H1 (cell line): ENCODE results near the gene PPP4R3A. TPM values are rescaled to one million over a fixed set of nuclear protein-coding genes. Genes with fewer than 3 reads are reported as not detected.
"Not testable (repeated sequence)": the region's sequence is repeated elsewhere in the genome, so short reads cannot be mapped to it uniquely, and the experiment has no call there.

ENCODE experiments used
- CTCF ChIA-PET: fragments of 300-600 bp; sonication (Branson Sonifier 250); formaldehyde crosslinking; loops from one replicate; lab custom pipeline; 2021; ENCODE audit not compliant: partially characterized antibody; lab: Charles Lee
- POLR2A ChIA-PET: fragments of 300-600 bp; sonication (Branson Sonifier 250); formaldehyde crosslinking; loops from one replicate; lab custom pipeline; 2021; ENCODE audit warnings: inconsistent platforms; ENCODE audit not compliant: partially characterized antibody; lab: Charles Lee
- DNase-seq, 2 experiments: peaks; one replicate each; pipeline versions ENCODE4 v3.0.0 to v3.0.0-alpha.2; 2010 to 2022; ENCODE audit warnings: low spot score in 2 of 2, low read depth in 1 of 2, mixed read lengths in 1 of 2
- FAIRE-seq: peaks from 2 replicates; lab custom pipeline; 2011; peaks lifted over from hg19 to GRCh38; lab: Jason Lieb, UNC
- H2AFZ ChIP-seq: 2 replicates; pipeline ENCODE4 v1.8.1; 2012; ENCODE audit warnings: low read length, inconsistent platforms
- H2AK5ac ChIP-seq: 2 replicates; pipeline ENCODE4 v1.6.1; 2013; ENCODE audit warnings: low read depth, low read length
- H2BK120ac ChIP-seq: replicated peaks from 2 replicates; pipeline ENCODE3; 2013; ENCODE audit warnings: low read depth, low read length, inconsistent platforms
- H2BK12ac ChIP-seq: 2 replicates; pipeline ENCODE4 v1.6.1; 2013; ENCODE audit warnings: low read depth, low read length
- H2BK15ac ChIP-seq: 2 replicates; pipeline ENCODE4 v1.6.1; 2013; ENCODE audit warnings: low read length
- H2BK20ac ChIP-seq: 2 replicates; pipeline ENCODE4 v1.6.1; 2013; ENCODE audit warnings: low read length
- H2BK5ac ChIP-seq: 2 replicates; pipeline ENCODE4 v1.6.1; 2013; ENCODE audit warnings: low read depth, low read length
- H3K14ac ChIP-seq: 2 replicates; pipeline ENCODE4 v1.6.1; 2013; ENCODE audit warnings: inconsistent platforms; ENCODE audit not compliant: insufficient read length
- H3K18ac ChIP-seq: 2 replicates; pipeline ENCODE4 v1.6.1; 2013; ENCODE audit warnings: low read length; ENCODE audit errors: extremely low read depth
- H3K23ac ChIP-seq: 2 replicates; pipeline ENCODE4 v1.6.1; 2013; ENCODE audit warnings: inconsistent platforms; ENCODE audit not compliant: insufficient read length
- H3K23me2 ChIP-seq: 2 replicates; pipeline ENCODE4 v1.6.1; 2013; ENCODE audit warnings: low read depth, low read length
- H3K27ac ChIP-seq: 2 replicates; pipeline ENCODE4 v1.6.1; 2011; ENCODE audit warnings: low read depth, low read length, inconsistent platforms
- H3K27me3 ChIP-seq, 4 experiments: replicated peaks in 1 of 4; 1 replicate in 1 of 4; 2 replicates in 3 of 4; pipeline versions ENCODE4 v1.6.1 to v1.8.1; 2011 to 2013; ENCODE audit warnings: low read length in 3 of 4, mild to moderate bottlenecking in 3 of 4, inconsistent platforms in 2 of 4, mixed read lengths in 2 of 4, moderate library complexity in 1 of 4; ENCODE audit not compliant: control insufficient read depth in 3 of 4, insufficient read depth in 3 of 4; ENCODE audit errors: extremely low read depth in 1 of 4
- H3K36me3 ChIP-seq, 4 experiments: 2 replicates each; pipeline versions ENCODE4 v1.6.1 to v1.8.1; 2011 to 2013; ENCODE audit warnings: mild to moderate bottlenecking in 4 of 4, low read length in 3 of 4, moderate library complexity in 2 of 4, control low read depth in 1 of 4, inconsistent platforms in 1 of 4; ENCODE audit not compliant: insufficient read depth in 4 of 4, control insufficient read depth in 2 of 4
- H3K4ac ChIP-seq: replicated peaks from 2 replicates; pipeline ENCODE3; 2013; ENCODE audit warnings: low read length, low read depth, mixed read lengths, inconsistent platforms; ENCODE audit not compliant: insufficient read length
- H3K4me1 ChIP-seq, 4 experiments: replicated peaks in 1 of 4; 1 replicate in 1 of 4; 2 replicates in 3 of 4; pipeline versions ENCODE4 v1.6.1 to v1.8.1; 2011 to 2013; ENCODE audit warnings: low read length in 3 of 4, inconsistent platforms in 2 of 4, mixed read lengths in 1 of 4; ENCODE audit not compliant: insufficient read depth in 4 of 4, control insufficient read depth in 3 of 4
- H3K4me2 ChIP-seq, 2 experiments: 2 replicates each; pipeline versions ENCODE4 v1.6.1 to v1.8.1; 2011 to 2013; ENCODE audit warnings: low read depth in 2 of 2, low read length in 2 of 2, control low read depth in 1 of 2, inconsistent platforms in 1 of 2, mild to moderate bottlenecking in 1 of 2; ENCODE audit not compliant: insufficient read depth in 1 of 2
- H3K4me3 ChIP-seq, 4 experiments: fragments of 200-600, 300-600 bp in 1 of 4; sonication (generic), shearing (Covaris generic), sonication (Bioruptor Twin) in 1 of 4; 2 replicates each; pipeline versions ENCODE4 v1.5.1 to v1.8.1; 2011 to 2016; ENCODE audit warnings: low read length in 4 of 4, low read depth in 3 of 4, control low read depth in 2 of 4, inconsistent platforms in 2 of 4, mild to moderate bottlenecking in 2 of 4, mixed read lengths in 1 of 4, moderate library complexity in 1 of 4; ENCODE audit not compliant: insufficient read depth in 2 of 4; ENCODE audit errors: extremely low read depth in 1 of 4
- H3K56ac ChIP-seq: replicated peaks from 2 replicates; pipeline ENCODE3; 2013; ENCODE audit warnings: low read depth, mild to moderate bottlenecking, mixed read lengths, low read length, inconsistent platforms; ENCODE audit not compliant: insufficient read length
- H3K79me1 ChIP-seq: 2 replicates; pipeline ENCODE4 v1.6.1; 2013; ENCODE audit warnings: low read depth, low read length, control low read depth
- H3K79me2 ChIP-seq, 2 experiments: 2 replicates each; pipeline versions ENCODE4 v1.6.1 to v1.8.1; 2012 to 2013; ENCODE audit warnings: low read length in 2 of 2, mild to moderate bottlenecking in 2 of 2, inconsistent platforms in 1 of 2; ENCODE audit not compliant: insufficient read depth in 2 of 2, control insufficient read depth in 1 of 2
- H3K9ac ChIP-seq, 4 experiments: replicated peaks in 1 of 4; 1 replicate in 1 of 4; 2 replicates in 3 of 4; pipeline versions ENCODE4 v1.6.1 to v1.8.1; 2011 to 2013; ENCODE audit warnings: low read depth in 3 of 4, low read length in 3 of 4, control low read depth in 2 of 4, mild to moderate bottlenecking in 2 of 4, moderate library complexity in 2 of 4, inconsistent platforms in 1 of 4; ENCODE audit errors: extremely low read depth in 1 of 4
- H3K9me3 ChIP-seq, 2 experiments: 2 replicates each; pipeline versions ENCODE4 v1.6.1 to v1.8.1; 2012 to 2013; ENCODE audit warnings: mild to moderate bottlenecking in 2 of 2, moderate library complexity in 2 of 2, control low read depth in 1 of 2, inconsistent platforms in 1 of 2, low read depth in 1 of 2, low read length in 1 of 2, mixed read lengths in 1 of 2; ENCODE audit not compliant: insufficient read depth in 2 of 2
- H4K20me1 ChIP-seq, 2 experiments: replicated peaks in 1 of 2; 2 replicates each; pipeline versions ENCODE3 to v1.8.1; 2011 to 2013; ENCODE audit warnings: inconsistent platforms in 2 of 2, low read length in 2 of 2, mild to moderate bottlenecking in 1 of 2; ENCODE audit not compliant: insufficient read depth in 2 of 2, control insufficient read depth in 1 of 2
- H4K5ac ChIP-seq: 2 replicates; pipeline ENCODE4 v1.6.1; 2013; ENCODE audit warnings: low read length, low read depth, mixed read lengths, inconsistent platforms; ENCODE audit not compliant: insufficient read length
- H4K8ac ChIP-seq: 2 replicates; pipeline ENCODE4 v1.8.0; 2013; ENCODE audit warnings: mild to moderate bottlenecking, moderate library complexity, low read length, inconsistent platforms; ENCODE audit not compliant: insufficient read depth; ENCODE audit errors: extremely low read depth
- H4K91ac ChIP-seq: replicated peaks from 2 replicates; pipeline ENCODE3; 2013; ENCODE audit warnings: low read length, mixed read lengths, inconsistent platforms; ENCODE audit not compliant: insufficient read length
- WGBS, 2 experiments: shearing (Covaris generic) in 1 of 2; methylation state at CpG; one replicate each; pipeline versions ENCODE4 v1.1.6 to v1.1.7; 2013 to 2015; ENCODE audit warnings: low lambda C conversion rate in 2 of 2, mixed read lengths in 2 of 2, inconsistent platforms in 1 of 2, low coverage in 1 of 2, missing lambda C conversion rate in 1 of 2; ENCODE audit not compliant: insufficient replicate concordance in 2 of 2, insufficient coverage in 1 of 2, insufficient read length in 1 of 2; ENCODE audit errors: extremely low coverage in 1 of 2, missing lambda C conversion rate in 1 of 2; 5-methylcytosine and 5-hydroxymethylcytosine counted together
- polyA plus RNA-seq, 7 experiments: library from polyadenylated mRNA; depleted of rRNA in 3 of 7; stranded (reverse) in 5 of 7; unstranded in 2 of 7; fragments of >200 nt in 5 of 7; fragments of 200-250 nt in 2 of 7; gene quantifications; 1 replicate in 5 of 7; 2 replicates in 1 of 7; 4 replicates in 1 of 7; pipeline versions ENCODE4 v1.2.1 to v1.2.3, GENCODE V29; 2011 to 2013; ENCODE audit warnings: missing spikeins in 2 of 7, mixed read lengths in 2 of 7
- small RNA-seq: library from polyadenylated mRNA; stranded (forward); fragments of <200 nt; extraction: miRNeasy Mini kit (QIAGEN cat#:217004); gene quantifications from one replicate; pipeline ENCODE3, GENCODE V24; 2013; ENCODE audit not compliant: insufficient read depth
- total RNA-seq: library from RNA; stranded (reverse); fragmentation: NEBNext Ultra II Directional; extraction: Animal tissue kit (Norgen Biotek cat#: 25700); gene quantifications from 2 replicates; pipeline ENCODE4 v1.2.1, GENCODE V29; 2021

PPP4R3A gene
- total and polyA plus RNA-seq, 2 of the 8 experiments (the other 6 are each of a cell fraction or from before 2014, with no cell fraction given) = 31.7 to 122 TPM

DNA sequence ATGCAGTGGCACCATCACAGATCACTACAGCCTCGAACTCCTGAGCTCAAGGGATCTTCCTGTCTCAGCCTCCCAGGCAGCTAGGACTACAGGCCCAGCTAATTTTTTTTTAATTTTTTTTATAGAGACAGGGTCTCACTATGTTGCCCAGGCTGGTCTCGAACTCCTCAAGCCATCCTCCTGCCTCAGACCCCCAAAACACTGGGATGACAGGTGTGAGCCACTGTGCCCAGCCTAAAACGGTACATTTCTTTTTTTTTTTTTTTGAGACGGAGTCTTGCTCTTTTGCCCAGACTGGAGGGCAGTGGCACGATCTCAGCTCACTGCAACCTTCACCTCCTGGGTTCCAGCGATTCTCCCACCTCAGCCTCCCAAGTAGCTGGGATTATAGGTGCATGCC lies 100.9 kb downstream of the PPP4R3A start:
- H4K5ac ChIP-seq = not testable (repeated sequence)

More for the DNA sequence above, 100.9 kb downstream of the PPP4R3A start:
- peaks cover 16 to 91% of the 10 kb centered on the region in 2 experiments for H3K79me2 ChIP-seq
- not testable (repeated sequence) for H3K27ac ChIP-seq, H2BK5ac ChIP-seq, FAIRE-seq, H3K9me3 ChIP-seq, H3K23ac ChIP-seq, H3K18ac ChIP-seq, H2BK20ac ChIP-seq, H3K14ac ChIP-seq, H2BK120ac ChIP-seq, H3K4ac ChIP-seq, H3K23me2 ChIP-seq, H2AFZ ChIP-seq, H3K9ac ChIP-seq, H2BK15ac ChIP-seq, H2AK5ac ChIP-seq, H2BK12ac ChIP-seq, H4K91ac ChIP-seq, H3K4me3 ChIP-seq, H3K27me3 ChIP-seq, H3K56ac ChIP-seq, DNase-seq, H3K4me2 ChIP-seq, H4K8ac ChIP-seq
- H3K36me3 ChIP-seq = peaks cover 0 to 13% (median 5%) of the 10 kb centered on the region in 4 experiments; a peak in 5 of 8 replicates
- H3K4me1 ChIP-seq = peaks cover 0 to 12% (median 11%) of the 10 kb centered on the region in 4 experiments; a peak in 6 of 7 replicates
- WGBS, 2 experiments = 97% methylated on average over 3 of the region's 6 CpGs; no CpG with 5 or more reads in 1 of the 2 experiments
- H3K79me1 ChIP-seq = peaks cover 20% of the 10 kb centered on the region
- CTCF ChIA-PET = interaction anchor here (1.2 to 1.5 kb wide), 3 partner anchors 68 to 86 kb away, joined by 4 to 5 read pairs (median 5); no protein-coding TSS in a partner anchor
- POLR2A ChIA-PET = interaction anchor here (0.6 to 1.0 kb wide), 2 partner anchors 9 to 68 kb away, joined by 3 read pairs; partner anchors contain the start of gene CCDC88C
- H4K20me1 ChIP-seq = peaks cover 11 to 21% of the 10 kb centered on the region in 2 experiments

Small RNAs within 50 kb of the gene (small RNA-seq; reads per million reads assigned to genes)
- not detected for gene AL133373.1

Other genes with a start within 250 kb of the PPP4R3A start
- gene CCDC88C, start 92.5 kb downstream of the PPP4R3A start, total RNA-seq = 55.4 and 57.7 TPM in 2 replicates
- gene CCDC88C, start 92.5 kb downstream of the PPP4R3A start, polyA plus RNA-seq (2011; rRNA removed) = 10.3 and 19.5 TPM in 2 replicates
- gene CATSPERB, start 221.8 kb upstream of the PPP4R3A start, total RNA-seq = 0.30 TPM in 1 of 2 replicates, not detected in the other
- 0.08 and 0.11 TPM in 2 replicates for gene CATSPERB, start 221.8 kb upstream of the PPP4R3A start, polyA plus RNA-seq (2011; rRNA removed)